Choroid plexus epithelial cell (primary cell): Measurements from ENCODE around the gene FSTL1.

Source experiments
- DNase-seq: peaks from one replicate; pipeline ENCODE4 v3.0.0-alpha.2; 2010; ENCODE audit warnings: low read depth
- H3K4me3 ChIP-seq: 2 replicates; pipeline ENCODE4 v1.5.1; 2011; ENCODE audit warnings: low read depth, mild to moderate bottlenecking, control low read depth, low read length, moderate library complexity
- TF ChIP-seq, protein P1 (sequence below): conservative IDR thresholded peaks from 2 replicates; pipeline ENCODE4 v1.5.1; 2011; ENCODE audit warnings: low read depth, mild to moderate bottlenecking, control low read depth, inconsistent platforms, low read length, moderate library complexity

Gene FSTL1

DNA sequence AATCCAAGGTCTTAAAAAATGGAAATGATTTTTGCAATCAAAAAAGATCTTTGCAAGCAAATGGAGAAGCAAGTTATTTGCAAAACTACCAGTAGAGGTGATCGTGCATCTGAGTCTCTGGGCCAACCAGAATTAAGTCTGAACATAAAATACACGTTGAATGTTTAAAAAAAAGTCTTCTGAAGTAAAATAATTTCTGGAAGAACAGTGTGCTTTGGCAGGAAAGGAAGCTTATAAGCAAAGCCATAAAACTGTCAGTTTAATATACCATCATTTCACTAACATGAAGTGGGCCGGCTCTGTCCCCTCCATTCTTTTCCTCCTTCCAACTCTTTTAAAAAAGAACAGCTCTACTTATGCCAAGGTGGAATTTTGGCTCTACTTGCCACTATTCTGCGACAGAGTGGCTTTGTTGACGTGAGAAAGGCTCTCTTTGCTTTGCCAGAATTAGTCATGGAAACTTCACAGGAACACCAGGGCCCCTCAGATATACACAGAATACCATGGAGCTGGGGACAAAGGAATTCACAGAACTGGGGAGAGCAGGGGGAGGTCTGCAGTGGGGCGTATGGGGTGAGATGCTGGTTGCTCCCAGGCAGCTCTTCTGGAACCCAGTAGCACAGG, 29.8 kb downstream of the FSTL1 start:
- H3K4me3 ChIP-seq, result no peak overlapping the region
- TF ChIP-seq, protein P1, sequence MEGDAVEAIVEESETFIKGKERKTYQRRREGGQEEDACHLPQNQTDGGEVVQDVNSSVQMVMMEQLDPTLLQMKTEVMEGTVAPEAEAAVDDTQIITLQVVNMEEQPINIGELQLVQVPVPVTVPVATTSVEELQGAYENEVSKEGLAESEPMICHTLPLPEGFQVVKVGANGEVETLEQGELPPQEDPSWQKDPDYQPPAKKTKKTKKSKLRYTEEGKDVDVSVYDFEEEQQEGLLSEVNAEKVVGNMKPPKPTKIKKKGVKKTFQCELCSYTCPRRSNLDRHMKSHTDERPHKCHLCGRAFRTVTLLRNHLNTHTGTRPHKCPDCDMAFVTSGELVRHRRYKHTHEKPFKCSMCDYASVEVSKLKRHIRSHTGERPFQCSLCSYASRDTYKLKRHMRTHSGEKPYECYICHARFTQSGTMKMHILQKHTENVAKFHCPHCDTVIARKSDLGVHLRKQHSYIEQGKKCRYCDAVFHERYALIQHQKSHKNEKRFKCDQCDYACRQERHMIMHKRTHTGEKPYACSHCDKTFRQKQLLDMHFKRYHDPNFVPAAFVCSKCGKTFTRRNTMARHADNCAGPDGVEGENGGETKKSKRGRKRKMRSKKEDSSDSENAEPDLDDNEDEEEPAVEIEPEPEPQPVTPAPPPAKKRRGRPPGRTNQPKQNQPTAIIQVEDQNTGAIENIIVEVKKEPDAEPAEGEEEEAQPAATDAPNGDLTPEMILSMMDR, result peak; percentile 21
- peak; percentile 43 for DNase-seq

DNA sequence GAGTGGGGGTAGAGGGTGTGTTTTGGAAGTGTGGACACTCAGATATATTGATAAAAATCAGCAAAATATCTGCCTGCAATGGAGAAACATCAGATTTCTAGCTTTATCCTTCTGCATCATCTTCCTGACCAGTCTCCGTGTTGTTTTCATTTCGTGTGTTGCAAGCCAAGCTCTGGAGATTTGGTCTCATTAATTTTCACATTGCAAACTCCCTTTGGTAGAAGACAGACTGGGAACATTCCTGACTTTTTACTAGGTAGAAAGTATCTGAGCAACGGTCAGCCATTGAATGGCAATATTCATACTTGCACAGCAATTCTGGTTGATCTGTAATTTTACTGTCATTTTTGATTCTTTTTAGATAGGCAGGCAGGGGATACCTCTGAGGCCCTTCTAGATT, 30.4 kb downstream of the FSTL1 start:
- DNase-seq, result no peak
- TF ChIP-seq, protein P1, result no peak

DNA sequence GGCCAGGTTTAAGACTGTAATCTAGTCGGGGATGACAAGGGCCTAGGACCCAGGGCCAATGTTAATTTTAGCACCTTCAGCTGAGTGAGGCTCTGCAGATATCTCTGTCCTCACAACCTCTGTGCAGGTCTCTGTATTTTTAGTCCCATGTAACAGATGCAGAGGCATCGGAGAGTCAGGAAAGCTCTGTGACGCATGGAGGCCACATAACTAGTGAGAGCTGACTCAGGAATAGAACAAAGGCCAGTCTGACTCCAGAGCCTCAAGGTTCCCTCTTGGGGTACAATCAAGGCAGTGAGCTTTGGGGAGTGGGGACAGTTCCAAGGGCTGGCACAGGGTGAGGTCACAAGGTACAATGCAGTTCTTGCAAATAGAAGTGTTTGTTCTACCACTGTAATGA, 31.0 kb downstream of the FSTL1 start:
- TF ChIP-seq, protein P1, result no peak
- H3K4me3 ChIP-seq, result no peak overlapping the region
- no peak for DNase-seq

More for the DNA sequence above, 30.4 kb downstream of the FSTL1 start:
- no peak overlapping the region for H3K4me3 ChIP-seq

DNA sequence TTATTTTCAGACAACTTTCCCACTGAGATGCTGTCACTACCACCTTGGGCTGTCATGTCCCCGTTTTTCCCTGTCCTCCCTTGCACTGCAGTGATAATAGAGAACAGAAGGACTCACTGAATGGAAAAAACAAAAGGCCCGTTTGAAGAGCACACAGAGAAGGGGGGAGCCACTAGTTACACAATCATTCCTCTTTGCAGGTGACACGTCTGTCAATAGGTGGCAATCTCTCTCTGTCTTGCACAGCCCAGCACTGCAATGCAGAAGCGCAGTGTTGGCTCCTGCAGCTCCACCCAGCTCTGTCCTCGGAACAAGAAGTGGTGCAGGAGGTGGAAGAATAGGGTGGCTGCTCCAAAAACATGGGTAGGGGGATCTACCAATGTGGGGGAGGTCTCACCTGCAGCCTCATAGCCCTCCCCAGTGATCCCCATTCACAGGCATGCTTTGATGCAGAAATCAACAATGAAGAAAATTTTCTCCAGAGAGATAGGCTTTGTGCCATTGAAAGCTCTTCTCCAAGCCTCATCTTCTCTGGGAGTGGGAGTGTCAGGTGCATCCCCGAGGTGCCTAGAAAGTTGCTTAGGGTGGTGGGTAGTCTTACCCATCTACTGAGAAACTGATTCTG, 31.8 kb downstream of the FSTL1 start:
- TF ChIP-seq, protein P1, result peak; percentile 45
- DNase-seq, result peak; percentile 63
- no peak overlapping the region for H3K4me3 ChIP-seq

DNA sequence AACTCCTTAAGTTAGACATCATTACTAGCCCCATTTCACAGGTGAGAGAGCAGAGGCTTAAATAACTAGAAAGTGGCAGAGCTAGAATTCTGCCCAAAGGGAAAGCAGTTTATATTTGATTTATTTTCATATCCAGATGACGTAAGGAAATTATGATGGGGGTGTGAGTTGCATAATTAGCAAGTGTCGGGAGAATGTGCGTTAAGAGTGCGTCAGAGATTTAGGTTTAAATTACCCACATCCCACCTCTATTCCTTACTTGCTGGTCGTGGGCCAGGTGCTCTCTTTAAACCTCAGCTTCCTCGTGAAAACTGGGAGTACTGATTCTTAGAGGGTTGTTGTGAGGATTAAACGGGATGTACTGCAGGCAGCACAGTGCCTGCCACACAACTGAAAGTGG, 32.3 kb downstream of the FSTL1 start:
- TF ChIP-seq, protein P1, result no peak
- no peak overlapping the region for H3K4me3 ChIP-seq
- DNase-seq, result no peak

DNA sequence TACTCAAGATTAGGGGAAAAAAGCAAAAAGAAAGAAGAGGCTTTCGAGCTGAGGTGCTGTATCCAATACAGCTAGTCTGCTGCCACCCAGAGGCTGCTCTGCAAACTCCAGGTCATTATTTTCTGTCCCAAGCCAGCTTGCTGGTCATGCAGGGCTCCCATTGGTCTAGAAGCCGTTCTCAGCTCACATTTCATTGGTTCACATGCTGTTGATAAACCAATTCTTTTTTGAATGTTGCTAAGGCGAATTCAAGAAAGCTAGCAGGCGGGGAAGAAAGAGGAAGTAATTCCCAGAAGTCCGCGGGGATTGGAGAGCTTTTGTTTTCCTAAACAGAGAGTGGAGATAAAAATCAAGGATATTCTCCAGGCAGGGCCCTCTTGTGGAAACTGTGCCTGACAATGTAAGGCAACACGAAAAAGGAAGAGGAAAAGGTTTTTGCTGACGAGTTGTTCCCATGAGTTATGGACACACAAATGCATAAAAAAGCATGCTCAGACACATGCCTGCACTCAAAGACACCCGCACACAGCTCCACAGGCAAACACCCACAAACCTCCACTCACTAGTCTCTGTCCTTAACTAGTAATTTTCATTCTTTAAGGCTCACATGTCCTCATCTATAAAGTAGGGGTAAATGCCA, 33.4 kb downstream of the FSTL1 start:
- peak overlapping the region; percentile 40 for H3K4me3 ChIP-seq
- DNase-seq, result peak; percentile 99
- TF ChIP-seq, protein P1, result peak; percentile 92
